HG03565 (cell line): ENCODE measurements around the gene SLFN12L.
"Not testable (repeated sequence)": the region's sequence is repeated elsewhere in the genome, so short reads cannot be mapped to it uniquely, and the experiment has no call there.

Experiments used
- ATAC-seq: cut with Tn5 transposase; IDR thresholded peaks from one replicate; pipeline ENCODE4 v1.9.1; 2021; ENCODE audit warnings: mild to moderate bottlenecking, moderate library complexity; ENCODE audit not compliant: unreplicated experiment

The SLFN12L gene

DNA sequence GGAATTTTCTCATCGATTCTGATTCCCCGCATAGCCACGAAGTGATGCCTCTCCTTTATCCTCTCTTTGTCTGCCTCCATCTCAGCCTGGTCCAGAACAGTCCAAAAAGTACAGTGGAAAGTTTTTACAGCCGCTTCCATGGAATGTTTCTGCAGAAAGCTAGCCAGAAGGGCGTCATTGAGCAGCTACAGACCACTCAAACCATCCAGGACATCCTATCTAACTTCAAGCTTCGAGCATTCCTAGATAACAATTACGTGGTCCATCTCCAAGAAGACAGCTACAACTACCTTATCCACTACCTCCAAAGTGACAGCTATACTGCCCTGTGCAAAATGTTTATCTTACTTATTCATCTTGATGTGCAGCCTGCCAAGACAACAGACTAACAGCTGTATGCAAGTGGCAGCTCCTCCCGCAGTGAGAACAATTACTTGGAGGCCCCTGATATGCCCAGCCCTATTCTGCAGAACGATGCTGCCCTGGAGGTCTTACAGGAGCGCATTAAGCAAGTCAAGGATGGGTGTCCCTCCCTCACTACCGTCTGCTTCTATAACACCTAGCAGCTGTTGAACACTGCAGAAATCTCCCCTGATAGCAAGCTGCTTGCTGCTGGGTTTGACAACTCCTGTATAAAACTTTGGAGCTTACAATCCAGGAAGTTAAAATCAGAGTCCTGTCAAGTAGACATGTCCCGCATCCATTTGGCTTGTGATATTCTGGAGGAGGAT lies 38.9 kb downstream of the SLFN12L start:
- ATAC-seq = no peak

DNA sequence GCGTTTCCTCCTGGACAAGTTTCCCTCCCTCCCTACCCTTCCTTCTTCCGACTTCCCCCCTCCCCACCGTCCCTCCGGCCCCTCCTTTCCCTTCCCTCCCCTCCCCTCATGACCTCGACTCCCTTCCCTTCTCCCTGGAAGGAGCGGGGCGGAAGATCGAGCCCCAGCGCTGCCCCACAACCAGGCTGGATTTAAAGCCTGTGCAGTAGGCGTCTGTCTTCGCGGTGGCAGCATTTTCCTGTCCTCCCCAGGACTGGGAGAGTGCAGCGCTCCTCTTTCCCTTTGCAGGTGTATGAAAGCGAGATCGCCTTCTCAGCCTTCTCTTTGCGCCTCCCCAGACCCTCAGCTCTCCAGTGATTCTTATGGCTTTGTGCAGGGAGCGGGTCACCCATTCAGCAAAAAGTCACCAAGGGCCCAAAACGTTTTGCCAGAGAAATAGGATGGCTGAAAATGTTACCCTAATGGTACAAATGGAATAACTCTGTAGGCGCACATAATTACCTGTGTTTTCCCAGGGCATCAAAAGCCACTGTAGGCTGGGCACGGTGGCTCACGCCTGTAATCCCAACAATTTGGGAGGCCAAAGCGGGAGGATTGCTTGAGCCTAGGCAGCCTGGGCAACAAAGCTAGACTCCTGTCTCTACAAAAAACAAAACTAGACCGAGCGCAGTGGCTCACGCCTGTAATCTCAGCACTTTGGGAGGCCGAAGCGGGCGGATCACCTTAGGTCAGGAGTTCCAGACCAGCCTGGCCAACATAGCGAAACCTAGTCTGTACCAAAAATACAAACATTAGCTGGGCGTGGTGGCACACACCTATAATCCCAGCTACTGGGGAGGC lies 40.8 kb downstream of the SLFN12L start:
- no peak for ATAC-seq

DNA sequence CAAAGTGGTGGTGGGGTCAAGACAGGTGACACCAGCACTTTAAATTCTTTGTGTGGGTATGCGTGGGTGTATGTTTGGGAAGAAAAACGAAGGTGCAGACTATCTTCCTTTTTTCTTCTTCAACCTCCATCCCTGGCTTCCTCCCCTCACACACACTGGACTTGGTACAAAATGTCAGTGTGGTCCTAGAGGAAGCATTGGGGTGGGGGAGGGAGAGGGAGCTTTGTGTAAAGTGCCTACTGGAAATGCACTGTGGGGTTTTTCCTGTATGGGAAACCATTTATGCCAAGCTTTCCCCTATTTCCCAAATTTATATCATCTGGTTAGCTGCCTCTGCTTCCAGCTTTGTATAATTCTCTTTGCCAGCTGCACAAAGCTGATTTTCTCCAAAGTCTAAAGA lies 44.4 kb downstream of the SLFN12L start:
- ATAC-seq = no peak

DNA sequence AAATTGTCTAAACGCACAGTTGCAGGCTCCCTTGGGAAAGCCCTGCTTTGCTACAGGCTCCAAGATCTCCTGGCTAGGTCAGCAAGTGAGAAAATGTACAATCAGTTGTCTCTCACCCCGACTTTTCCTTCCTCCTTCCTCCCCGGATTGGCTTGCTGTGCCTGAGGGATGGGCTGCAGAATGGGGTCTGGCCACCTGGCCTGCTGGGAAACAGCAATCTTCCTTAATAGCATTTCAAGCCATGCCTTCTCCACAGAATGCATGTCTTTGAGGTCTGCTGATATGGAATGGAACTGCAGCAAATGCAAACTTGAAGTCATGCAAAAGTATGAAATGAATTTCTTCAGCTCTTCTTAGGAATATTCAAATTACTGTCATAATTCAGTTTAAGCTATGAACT lies 46.1 kb downstream of the SLFN12L start:
- no peak for ATAC-seq

DNA sequence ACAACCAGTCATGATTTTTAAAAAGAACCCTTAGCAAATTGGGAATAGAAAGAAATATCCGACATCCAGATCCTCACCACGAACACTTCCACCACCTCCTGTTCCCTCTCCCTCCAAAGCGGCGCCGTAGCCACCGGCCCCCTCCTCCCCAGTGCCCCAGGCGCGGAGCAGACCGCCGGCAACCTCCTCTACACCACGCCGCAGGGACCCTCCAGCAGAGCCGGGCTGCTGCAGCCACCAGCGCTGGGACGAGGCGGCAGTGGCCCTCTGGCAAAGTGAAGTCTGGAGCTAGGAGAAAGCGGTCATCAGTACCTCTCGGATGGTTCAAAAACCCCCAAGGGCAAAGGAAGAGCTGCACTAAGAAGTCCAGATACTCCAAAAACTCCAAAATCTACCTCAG lies 47.5 kb downstream of the SLFN12L start:
- no peak for ATAC-seq

DNA sequence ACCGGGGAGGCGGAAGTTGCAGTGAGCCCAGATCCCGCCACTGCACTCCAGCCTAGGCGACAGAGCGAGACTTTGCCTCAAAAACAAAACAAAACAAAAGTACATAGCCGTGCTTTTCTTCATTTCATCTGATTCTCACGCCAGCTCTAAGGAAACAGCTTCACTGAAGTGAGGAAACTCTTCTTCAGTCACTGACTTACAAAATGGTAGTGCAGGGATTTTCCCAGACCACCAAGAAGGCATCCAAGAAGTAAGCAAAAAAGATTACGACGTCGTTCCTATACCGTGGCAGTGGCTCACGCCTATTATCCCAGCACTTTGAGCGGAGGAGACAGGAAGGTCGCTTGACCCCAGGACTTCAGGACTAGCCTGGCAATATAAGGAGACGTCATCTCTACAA lies 48.5 kb downstream of the SLFN12L start:
- no peak for ATAC-seq

DNA sequence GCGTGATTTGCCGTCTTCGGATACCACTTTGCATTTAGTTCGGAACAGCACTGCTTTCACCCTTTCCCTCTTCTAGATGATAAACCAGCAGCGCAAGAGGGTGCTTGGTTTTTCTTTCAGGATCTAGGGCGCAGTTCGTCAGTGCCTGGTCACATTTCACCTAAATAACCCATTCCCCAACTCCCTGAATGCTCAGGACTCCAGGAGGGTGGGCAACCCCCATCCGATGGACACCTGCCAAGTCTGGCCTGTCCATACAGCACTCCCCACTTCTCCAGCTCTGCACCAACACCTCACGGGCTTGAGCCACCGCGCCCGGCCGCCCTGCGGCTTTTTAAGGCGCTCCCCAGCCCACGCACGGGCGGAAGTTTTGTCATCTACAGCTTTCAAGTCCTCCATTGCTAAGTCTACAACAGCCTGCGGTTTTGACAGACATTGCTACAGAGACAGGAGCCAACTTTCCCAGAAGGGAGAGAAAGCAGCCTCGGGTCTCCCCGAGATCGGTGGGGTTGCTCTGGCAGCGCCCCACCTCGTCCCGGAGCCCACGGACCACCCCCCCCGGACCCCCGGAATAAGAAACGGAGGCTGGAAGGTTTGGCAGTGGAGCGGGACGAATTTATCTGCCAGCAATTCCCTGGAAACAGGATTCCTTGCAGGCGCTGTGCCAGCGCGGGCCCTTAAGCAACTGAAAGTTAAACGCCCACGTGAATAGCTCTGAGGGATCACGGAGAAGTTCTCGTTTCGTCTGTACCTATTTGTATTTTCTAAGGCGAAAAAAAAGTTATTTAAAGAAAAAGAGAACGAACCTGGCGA lies 50.4 kb downstream of the SLFN12L start:
- ATAC-seq = no peak

DNA sequence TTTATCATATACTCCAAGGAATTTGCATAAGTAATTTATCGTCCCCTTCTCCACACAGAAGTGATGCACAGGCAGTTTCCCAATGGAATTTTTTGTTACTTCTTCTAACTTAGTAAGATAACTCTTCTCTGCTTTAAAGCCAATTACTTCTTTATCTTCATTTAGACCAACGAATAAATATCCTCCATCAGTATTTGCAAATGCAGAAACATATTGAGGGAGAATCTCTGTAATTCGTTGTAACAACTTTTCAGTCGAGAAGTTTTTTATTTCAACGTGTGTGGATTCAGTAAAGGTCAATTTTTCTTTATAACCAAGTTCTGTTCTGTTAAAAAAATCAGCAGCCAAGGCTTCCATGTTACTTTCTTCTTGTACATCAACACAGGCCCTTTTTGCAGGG lies 58.2 kb downstream of the SLFN12L start:
- ATAC-seq = no peak

DNA sequence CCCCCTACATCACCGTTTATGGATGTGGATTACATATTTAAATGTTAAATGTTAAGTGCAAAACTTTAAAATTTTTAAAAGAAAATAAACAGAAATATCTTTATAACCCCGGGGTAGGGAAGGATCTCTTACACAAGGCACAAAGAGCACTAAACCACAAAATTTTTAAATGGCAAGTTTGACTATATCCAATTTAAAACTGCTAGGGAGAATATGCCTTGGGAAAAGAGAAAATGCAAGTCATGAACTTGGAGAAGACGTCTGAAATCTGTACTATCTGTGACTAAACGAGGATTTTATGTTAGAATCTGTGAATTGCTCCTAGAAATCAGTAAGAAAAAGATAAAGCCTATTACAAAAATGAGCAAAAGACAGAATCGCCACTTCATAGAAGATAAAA lies 60.2 kb downstream of the SLFN12L start:
- ATAC-seq = no peak

DNA sequence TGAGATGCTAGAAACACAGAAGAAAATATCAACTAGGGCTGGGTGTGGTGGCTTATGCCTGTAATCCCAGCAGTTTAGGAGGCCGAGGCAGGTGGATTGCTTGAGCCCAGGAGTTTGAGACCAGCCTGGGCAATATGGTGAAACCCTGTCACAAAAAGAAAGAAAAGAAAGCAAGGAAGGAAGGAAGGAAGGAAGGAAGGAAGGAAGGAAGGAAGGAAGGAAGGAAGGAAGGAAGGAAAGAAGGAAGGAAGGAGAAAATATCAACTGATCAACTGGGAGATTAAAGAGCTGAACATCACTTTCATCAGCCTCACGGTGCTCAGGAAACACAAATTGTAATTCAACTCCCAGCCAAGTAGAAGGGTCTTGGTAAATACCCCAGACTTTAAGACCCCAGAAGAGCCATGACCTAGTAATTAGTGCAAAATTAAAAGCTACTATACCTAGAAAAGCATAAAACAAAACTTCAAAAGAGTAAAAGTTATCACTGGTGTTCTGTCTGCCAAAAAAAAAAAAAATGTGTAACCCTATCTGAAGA lies 61.1 kb downstream of the SLFN12L start:
- no peak for ATAC-seq

DNA sequence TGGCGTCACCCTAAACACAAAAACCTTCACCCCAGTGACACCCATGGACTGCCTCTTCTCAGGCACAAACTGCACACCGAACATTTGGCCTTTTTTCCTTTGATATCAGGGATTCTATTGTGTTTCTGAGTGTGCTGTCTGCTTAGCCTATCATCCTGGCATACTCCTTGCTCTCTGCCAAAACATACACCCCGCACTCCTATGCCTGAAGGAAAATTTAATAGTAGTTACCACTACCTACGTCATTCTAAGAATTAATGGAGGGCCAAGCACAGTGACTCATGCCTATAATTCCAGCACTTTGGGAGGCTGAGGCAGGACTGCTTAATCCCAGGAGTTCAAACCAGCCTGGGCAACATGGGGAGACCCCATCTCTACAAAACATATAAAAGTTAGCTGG lies 69.0 kb downstream of the SLFN12L start:
- no peak for ATAC-seq

DNA sequence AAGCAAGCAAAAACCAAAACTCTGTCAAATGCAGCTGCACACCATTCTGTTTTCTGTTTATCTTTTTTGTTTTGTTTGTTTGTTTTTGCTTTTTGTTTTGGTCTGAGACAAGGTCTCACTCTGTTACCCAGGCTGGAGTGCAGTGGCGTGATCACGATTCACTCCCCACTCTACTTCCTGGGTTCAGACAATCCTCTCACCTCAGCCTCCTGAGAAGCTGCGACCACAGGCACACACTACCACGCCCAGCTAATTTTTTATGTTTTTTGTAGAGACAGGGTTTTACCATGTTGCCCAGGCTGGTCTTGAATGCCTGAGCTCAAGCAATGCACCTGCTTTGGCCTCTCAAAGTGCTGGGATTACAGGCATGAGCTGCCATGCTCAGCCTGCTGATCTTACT lies 69.7 kb downstream of the SLFN12L start:
- no peak for ATAC-seq

DNA sequence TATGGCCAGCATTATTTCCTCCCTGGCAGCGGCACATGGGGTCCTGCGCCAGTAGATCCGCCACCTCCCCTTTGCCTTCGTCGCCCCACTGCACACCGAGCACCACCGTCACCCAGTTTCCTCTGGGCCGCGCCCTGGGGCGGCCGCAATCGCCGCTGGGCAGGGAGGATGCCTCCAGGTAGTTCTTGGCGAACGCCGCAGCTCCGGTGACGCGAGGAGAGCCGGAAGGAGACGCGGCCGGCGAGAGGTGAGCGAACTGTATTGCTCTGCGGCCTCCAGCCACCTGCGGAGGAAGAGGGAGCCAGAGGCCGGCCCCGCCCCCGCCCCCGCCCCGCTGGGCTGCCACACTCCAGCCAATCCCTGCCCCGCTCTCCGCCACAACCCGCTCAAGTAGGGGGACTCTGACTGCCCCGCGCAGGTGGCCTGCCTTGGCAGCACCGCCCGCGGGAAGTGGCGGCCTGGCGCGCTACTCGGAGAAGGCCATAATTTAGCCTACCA lies 77.1 kb downstream of the SLFN12L start:
- peak; percentile 71 for ATAC-seq

DNA sequence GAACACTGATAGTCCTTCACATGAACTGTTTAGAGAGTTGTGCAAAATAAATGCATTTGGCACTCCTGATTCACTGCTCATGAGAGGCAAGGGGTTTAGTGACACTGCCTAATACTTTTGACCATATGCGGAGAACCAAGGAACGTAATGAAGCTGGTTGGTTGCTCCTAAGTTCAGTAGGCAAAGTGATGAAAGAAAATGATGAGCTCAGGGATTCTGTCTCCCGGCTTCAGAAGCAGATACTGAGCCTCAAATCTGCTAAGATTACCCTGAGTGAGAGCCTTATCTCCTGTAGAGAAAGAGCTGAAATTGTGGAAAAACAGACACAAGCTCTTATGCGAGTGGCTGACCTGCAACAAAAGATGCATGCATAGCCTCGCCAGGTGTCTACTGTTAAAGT lies 83.4 kb downstream of the SLFN12L start:
- not testable (repeated sequence) for ATAC-seq

DNA sequence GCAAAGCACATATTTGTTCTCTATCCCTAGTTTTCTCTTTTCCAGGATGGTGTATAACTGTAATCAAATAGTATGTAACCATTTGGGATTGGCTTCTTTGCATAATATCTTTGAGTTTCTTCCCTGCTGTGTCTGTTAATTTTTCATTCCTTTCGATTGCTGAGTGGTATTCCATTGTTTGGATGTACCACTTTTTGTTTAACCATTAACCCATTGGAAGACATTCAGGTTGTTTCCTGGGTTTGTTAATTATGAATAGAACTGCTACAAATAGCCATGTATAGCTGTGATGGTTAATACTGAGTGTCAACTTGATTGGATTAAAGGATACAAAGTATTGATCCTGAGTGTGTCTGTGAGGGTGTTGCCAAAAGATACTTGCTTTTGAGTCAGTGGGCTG lies 84.3 kb downstream of the SLFN12L start:
- ATAC-seq = no peak

DNA sequence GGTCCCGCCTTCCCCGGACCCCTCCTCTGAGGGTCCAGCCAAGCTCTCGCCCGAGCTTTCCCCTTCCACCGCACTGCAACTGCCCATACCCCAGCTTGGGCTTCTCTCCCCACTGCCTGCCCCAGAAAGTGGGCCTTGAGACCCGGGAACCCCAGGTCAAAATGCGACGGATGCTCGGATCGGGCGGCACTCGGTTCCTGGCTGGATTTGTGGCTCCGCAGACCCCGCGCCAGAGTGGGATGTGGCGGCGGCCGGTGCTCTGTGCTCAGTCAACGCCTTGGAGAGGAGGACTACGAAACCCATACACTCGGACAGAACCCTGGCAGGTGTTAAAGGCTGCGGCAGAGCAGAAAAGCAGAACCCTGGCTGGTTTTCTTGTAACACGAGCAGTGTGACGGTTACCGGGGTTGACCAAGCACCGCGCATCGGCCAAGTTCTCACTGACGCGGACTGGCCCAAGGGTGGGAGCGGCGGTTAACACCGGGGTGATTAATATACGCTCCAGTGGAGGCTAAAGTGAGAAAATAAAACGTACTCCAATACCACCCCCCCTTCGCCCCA lies 88.0 kb downstream of the SLFN12L start:
- ATAC-seq = no peak

DNA sequence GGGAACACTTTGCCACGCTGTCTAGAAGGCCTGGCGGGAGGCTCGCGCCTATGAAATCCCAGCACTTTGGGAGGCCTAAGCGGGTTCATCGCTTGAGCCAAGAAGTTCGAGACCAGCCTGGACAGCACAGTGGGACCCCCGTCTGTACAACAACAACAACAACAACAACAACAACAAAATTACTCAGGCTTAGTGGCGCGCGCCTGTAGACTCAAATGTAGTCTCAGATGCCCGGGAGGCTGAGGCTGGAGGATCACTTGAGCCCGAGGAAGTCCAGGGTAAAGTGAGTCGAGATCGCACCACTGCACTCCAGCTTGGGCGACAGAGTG lies 88.6 kb downstream of the SLFN12L start:
- no peak for ATAC-seq

DNA sequence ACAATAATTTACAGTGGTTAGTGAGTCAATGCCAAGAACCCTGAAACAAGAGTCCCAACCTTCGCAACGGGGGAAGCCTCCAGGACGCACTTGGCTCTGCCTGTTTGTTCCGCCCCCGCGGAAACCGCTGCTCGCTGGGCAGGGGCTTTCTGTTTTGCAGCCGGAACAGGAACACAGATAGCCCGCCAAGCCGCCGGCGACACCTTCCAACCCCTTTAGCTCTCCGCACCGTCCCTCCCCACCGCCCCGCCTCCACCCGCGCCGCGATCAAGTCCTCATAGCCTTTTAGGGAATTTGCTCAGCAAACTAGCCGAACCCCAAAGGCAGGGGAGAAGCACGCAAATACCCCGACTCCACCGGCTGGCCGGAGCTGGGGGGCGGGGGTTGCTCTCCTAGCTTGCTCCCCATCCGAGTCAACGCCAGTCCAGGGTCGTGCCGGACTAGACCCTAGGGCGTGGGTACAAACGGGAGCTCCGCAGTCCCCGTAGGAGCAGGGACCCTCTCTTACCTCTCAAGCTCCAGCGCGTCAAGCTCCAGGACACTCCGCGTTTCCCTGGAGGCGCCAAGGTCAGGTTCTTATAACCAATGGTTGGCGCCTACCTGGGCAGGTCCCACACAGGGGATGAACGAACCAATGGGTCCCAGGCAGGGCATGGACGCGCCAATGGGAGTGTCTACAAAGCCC lies 89.1 kb downstream of the SLFN12L start, which contains the start of gene SLFN13:
Gene SLFN13 (minus strand): TSS at position 553 of the 685 bp plus-strand sequence. CDS start 3,086 bp downstream, outside the sequence.
- peak; percentile 63 for ATAC-seq

DNA sequence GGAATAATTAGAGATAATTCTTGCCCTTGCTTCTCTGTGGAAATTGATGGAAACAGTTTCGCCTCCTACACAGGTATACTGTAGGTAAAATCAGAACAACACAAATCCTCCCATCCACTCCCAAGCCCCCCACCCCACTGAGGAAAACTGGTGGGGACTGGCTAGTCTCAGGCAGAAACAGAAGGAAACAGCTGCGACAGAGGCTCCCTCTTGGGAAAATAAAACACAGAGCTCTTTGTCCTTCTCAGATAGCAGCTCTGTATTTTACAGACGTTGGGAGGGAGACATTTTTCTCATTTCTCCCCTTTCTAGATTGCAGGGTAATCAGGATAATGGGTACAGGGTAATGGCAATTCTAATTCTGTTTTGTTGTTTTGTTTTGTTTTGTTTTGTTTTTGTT lies 90.0 kb downstream of the SLFN12L start:
- no peak for ATAC-seq

DNA sequence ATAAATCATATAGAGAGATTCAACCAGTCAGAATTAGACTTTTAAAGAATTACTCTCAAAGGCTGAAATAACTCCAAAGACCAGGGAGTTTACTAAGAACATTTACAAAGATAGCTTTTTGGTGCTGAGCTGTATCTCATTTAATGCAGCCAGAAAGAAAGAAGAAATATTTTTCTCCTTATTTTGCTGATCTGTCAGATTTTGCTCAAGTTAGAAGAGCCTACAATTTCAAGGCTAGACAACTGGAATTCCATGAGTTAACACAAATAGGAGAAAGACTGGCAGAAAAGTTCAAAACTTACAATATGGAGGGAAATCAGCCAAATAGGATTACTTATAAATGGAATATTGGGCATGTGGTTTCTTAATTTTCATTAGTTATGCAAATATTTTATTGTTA lies 99.0 kb downstream of the SLFN12L start:
- ATAC-seq = no peak
